HG03460 (cell line): ENCODE data around the gene LTO1.

Experiments used
- ATAC-seq: cut with Tn5 transposase; IDR thresholded peaks from one replicate; pipeline ENCODE4 v1.9.1; 2021; ENCODE audit not compliant: unreplicated experiment

LTO1 gene

GRCh38 chr11:69658626-69659450 lies 16.3 kb downstream of the LTO1 start:
- no peak for ATAC-seq

GRCh38 chr11:69657911-69658625 lies 17.1 kb downstream of the LTO1 start:
- ATAC-seq, result no peak

DNA sequence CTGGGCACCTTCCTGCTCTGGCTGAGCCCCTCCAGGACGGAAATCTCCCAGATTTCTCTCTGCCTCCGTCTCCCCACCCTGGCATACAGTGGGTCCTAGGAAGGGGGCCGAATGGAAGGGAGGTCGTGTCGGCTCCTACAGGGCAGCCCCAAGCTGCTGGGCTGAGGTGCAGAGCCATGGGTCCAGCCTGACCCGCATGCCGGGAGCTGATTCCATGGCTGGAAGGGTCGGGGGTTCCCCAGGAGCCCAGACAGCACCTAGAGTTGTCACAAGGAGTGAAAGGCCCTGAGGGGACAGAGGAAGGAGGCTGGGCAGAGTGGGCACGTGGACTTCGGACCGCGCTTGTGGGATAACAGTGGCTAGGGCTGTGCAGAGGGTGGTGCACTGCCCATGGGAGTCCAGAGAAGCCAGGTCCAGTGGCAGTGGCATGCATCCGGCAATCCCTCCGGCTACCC lies 17.7 kb downstream of the LTO1 start:
- ATAC-seq, result no peak

DNA sequence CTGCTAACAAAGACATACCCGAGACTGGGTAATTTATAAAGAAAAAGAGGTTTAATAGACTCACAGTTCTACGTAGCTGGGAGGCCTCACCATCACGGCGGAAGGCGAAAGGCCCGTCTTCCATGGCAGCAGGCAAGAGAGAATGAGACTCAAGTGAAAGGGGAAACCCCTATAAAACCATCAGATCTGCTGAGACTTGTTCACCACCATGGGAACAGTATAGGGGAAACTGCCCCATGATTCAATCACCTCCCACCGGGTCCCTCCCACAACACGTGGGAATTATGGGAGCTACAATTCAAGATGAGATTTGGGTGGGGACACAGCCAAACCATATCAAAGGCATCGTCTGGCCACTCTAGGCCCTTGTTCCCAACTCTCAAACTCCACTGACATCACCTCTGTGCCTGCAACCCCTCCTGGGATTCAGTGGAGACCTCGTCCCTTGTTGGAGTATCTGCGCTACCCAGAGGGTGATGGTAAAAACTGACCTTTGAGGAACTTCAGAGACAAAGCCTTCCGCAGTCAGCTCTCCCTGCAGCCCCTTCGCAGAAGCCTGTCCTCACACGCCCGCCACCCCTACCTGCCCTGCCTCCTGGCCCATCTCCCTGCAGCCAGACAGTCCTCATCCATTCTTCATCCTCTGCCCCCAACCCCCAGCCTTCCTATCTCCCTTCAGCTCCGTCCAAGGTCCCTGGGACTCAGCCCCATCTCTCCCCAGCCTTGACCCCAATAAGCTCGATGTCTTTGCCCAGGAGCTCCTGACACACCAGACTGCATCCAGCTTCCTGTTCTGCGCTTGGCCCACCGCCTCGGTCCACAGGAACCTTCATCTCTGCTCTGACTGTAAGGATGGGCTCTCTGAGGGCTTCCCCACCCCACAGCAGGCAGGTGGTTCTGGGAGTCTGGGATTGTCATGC lies 18.4 kb downstream of the LTO1 start:
- ATAC-seq, result no peak

DNA sequence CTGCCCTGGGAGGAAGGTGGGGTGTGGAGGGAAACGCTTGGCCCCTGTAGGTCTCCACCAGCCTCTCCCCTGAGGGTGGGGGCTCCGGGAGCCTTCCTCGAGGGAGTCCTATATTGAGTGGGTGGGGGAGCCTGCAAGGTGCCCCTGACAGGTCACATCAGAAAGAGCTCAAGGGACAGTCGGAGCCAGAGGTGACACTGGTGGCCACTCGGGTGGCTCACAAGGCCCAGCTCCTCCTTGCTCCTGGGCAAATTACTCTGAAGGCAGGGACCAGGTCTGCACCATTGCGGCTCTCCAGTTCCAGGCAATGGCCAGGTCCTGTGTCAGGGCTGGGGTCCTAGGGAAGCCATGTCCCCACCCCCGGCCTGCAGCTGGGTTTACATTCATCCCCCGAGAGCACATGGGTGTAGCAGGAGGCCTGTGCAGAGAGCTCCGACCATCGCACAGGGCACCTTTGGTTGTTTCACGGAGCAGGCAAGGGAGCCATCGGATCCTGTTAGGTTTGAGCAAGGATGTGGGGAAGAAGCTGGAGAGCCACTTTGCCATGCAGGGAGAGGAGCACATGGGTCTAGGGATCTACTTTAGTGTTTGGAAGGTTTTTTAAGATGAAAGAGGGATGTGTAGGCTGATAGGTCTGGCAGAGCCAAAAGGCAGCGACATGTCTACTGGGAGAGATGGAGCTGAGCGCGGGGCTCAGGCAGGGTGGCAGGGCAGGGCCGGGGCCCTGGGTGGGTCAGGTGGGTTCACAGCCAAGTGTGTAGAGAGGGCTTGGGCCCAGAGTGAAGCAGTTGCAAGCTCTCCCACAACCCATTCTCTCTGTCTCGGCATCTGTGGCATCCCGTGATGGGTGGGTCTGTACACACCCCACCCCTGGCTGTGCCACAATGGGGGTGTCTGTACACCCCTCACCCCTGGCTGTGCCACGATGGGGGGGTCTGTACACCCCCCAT lies 19.4 kb downstream of the LTO1 start:
- no peak for ATAC-seq

GRCh38 chr11:69654660-69655478 lies 20.3 kb downstream of the LTO1 start:
- no peak for ATAC-seq

- ATAC-seq, result no peak
These were observed 21.0 kb downstream of the LTO1 start for GRCh38 chr11:69654001-69654659.

GRCh38 chr11:69653406-69653960 lies 21.7 kb downstream of the LTO1 start:
- ATAC-seq, result no peak

- no peak for ATAC-seq
These were observed 22.2 kb downstream of the LTO1 start for GRCh38 chr11:69652999-69653398.

GRCh38 chr11:69651834-69652620 lies 23.1 kb downstream of the LTO1 start:
- no peak for ATAC-seq

DNA sequence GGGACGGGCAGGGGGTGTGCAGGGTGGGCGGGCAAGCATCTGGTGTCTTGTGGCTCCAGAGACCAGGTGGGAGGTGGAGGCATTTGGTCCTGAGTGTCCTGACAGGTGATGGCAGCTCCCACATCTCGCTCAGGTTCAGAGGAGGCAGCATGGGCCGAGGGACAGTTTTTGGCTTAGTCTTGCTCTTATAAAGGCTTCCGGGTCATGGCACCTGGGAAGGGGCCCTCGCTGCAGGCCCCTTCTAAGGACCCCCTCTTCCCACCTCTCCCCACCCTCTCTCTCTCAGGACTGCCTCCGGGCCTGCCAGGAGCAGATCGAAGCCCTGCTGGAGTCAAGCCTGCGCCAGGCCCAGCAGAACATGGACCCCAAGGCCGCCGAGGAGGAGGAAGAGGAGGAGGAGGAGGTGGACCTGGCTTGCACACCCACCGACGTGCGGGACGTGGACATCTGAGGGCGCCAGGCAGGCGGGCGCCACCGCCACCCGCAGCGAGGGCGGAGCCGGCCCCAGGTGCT lies 24.3 kb downstream of the LTO1 start:
- no peak for ATAC-seq

DNA sequence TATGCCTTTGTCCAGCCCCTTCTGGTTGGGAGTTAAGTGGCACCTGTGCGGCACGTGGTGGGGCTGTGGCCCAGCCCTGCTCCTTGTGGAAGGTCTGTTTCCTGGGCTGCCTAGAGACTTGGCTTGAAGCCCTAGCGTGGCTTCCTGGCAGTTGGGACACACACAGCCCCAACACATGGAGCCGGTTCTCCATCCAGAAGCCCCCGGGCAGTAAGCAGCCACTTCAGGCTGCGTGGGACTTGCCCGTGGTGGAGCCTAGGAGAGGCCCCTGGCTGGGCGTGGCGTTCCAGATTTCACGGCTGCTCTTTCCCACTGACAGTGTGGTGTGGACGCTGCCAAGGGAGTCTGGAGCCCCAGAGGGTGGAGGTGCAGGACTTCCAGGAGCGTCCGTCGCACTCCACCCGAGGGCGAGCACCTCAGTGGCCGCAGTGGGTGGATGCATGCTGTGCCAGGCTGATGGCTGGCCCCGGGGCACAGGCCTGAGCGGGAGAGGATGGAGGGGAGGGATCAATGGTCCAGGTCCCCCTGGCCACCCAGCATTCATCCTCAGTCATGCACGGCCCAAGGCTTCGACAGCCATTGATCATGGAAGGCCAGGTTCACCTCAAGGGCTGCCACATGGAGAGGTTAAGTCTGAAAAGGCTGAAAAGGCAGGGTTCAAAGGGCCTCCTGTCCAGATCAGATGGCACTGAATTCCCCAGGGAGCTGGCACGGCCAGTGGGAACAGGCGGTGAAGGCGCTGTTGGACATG lies 24.9 kb downstream of the LTO1 start:
- no peak for ATAC-seq

GRCh38 chr11:69649576-69649900 lies 25.6 kb downstream of the LTO1 start:
- ATAC-seq, result no peak

DNA sequence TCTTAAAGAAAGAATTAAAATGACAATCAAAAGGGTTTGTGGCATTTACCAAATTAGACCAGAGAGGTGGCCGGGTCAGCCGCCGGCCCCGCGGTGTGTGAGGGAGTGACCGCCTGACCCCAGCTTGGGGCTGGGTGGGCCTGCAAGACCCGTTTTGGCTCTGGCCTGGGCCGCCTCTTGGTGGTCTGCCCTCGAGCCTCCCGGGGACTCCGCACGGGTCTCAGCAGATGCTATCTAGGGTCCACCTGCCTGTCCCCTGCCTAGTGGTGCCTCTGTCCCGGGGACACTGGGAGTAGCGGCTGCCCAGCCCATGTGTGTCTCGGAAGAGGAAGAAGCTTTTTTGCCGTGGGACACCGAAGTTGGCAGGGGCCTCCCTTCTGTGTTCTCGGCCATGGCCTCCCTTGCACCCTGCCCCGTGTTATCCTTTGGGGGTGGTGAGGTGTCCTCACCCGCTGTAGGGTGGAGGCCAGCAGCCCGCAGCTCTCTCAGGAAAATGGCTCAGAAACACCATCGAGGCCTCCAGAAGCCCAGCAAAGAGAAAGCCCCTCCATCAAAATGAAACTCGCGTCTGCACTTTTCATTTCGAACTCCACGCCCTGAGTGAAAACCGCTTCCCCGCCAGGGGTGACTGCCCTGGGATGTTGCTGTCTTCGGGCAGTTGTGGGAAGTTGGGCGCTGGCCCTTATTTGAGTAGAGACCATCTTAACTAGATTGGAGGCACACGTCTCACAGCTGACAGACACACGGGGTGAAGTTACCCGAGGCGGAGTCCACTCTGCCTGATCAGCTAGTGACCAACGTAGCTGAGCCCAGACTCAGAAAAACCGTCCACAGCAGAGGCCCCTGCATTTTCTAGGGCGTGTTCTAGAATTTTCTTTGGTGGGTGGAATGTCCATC lies 26.2 kb downstream of the LTO1 start:
- ATAC-seq, result no peak

GRCh38 chr11:69647761-69648497 lies 27.2 kb downstream of the LTO1 start:
- no peak for ATAC-seq
